ENCODE measurements around the gene KLK4. TPM values are rescaled to one million over a fixed set of nuclear protein-coding genes. Genes with fewer than 3 reads are reported as not detected.

KLK4 gene
- total and polyA plus RNA-seq, 10 of the 15 experiments (the other 5 are each of a cell fraction or from before 2014, with no cell fraction given): 0.06 to 0.31 TPM; not detected in 8

GRCh38 chr19:50912727-50913716 lies 1.8 kb upstream of the KLK4 start (continued):
- no peak for TF ChIP-seq YBX1 (IDR thresholded peaks at IDR 0.05)
- peak; percentile 73 for TF ChIP-seq NR2F1 (conservative IDR thresholded peaks at IDR 0.05)
- TF ChIP-seq ATF7 (IDR thresholded peaks at IDR 0.05; ENCODE audit: low read depth): peak; percentile 73
- peak in 1 of 2 experiments; percentile 75; a peak in 1 of 4 replicates for TF ChIP-seq BHLHE40 (IDR thresholded peaks at IDR 0.05; ENCODE audit: borderline replicate concordance in 1 of 2, low read depth in 2 of 2, low read length in 1 of 2)
- no peak for TF ChIP-seq SIX5 (IDR thresholded peaks at IDR 0.05; ENCODE audit: low read depth, low read length, severe bottlenecking)
- TF ChIP-seq EED (IDR thresholded peaks at IDR 0.05; ENCODE audit: low read depth): peak; percentile 64

DNA sequence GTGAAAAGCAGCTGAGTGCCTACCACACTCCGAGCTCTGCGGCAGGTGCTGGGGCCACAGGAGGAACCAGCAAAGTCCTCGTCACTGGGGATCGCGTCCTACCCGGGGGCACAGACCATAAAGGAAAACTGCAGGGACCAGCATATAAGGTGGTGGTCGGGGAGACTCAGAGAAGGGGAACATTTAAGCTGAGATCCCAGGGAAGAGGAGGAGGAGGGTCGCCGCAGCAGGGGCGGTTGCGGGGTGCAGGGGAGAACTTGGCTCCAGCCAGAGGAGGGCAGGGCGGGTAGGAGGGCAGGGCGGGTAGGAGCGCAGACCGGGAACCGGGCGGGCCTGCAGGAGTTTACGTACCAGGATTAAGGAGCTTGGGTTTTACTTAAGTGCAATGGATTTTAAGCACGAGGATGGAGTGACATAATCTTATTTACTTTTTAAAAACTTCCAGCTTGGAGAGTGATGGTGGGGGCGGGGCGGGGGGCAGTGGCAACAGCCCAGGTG lies 956 bp upstream of the KLK4 start:
- FAIRE-seq (no peak), DNase-seq (ENCODE audit: low read depth, low spot score) (no peak), ATAC-seq (no peak)
- Histone ChIP-seq H3K27ac (ENCODE audit: control insufficient read depth, insufficient read depth) (no peak overlapping the region), H3K4me2 (ENCODE audit: control insufficient read depth, insufficient read depth) (no peak overlapping the region), H3K27me3 (replicated peaks in 1 of 2; ENCODE audit: control insufficient read depth in 2 of 2, insufficient read depth in 2 of 2, low read length in 1 of 2) (peaks cover 4 to 9% of the 10 kb centered on the region in 2 experiments; a peak in 3 of 4 replicates), H3K9ac (ENCODE audit: control insufficient read depth, insufficient read depth, low read length) (no peak overlapping the region), H3K9me3 (replicated peaks; ENCODE audit: control insufficient read depth, insufficient read depth, low read length) (no peaks in the 10 kb centered on the region; the same call in 2 of the 3 replicates), H4K20me1 (ENCODE audit: control insufficient read depth, insufficient read depth) (no peaks in the 10 kb centered on the region), H3K4me1 (ENCODE audit: control insufficient read depth, insufficient read depth, low read length) (no peaks in the 10 kb centered on the region), H2AFZ (ENCODE audit: control insufficient read depth, low read depth, low read length) (no peak overlapping the region), H3K79me2 (ENCODE audit: control insufficient read depth, insufficient read depth, low read length) (no peaks in the 10 kb centered on the region), H3K4me3 (no peak overlapping the region), H3K36me3 (ENCODE audit: control insufficient read depth in 2 of 2, insufficient read depth in 2 of 2, low read length in 1 of 2) (no peaks in the 10 kb centered on the region)
- in situ Hi-C loops (cut with MboI) (no loop called here), intact Hi-C loops (cut with micrococcal nuclease; ENCODE audit: unreplicated experiment) (no loop called here)
- WGBS (ENCODE audit: insufficient coverage, insufficient replicate concordance, low lambda C conversion rate, missing lambda C conversion rate): 38% methylated on average over 16 of the region's 21 CpGs
- CTCF ChIA-PET: interaction anchor here (1.8 kb wide), 1 partner anchor 10 kb away, joined by 11 read pairs; no protein-coding TSS in a partner anchor
- SMC1A ChIA-PET (ENCODE audit: uncharacterized antibody, unreplicated experiment): interaction anchor here (0.9 to 1.6 kb wide), 3 partner anchors 9 to 111 kb away, joined by 3 to 4 read pairs (median 3); no protein-coding TSS in a partner anchor
- POLR2A ChIA-PET: no interaction called here
- BruUV-seq (replicated peaks): no TSS peak
- RAD21 ChIA-PET (ENCODE audit: unreplicated experiment): interaction anchor here (2.5 kb wide), 1 partner anchor 10 kb away, joined by 11 read pairs; no protein-coding TSS in a partner anchor
- TF ChIP-seq ESRRA (IDR thresholded peaks at IDR 0.05; ENCODE audit: low read length) (no peak), BCL11A (IDR thresholded peaks at IDR 0.05; ENCODE audit: low read depth, low read length) (no peak), ZSCAN29 (IDR thresholded peaks at IDR 0.05) (no peak), RB1 (IDR thresholded peaks at IDR 0.05; ENCODE audit: borderline replicate concordance) (no peak), SREBF2 (IDR thresholded peaks at IDR 0.05; ENCODE audit: low read length) (no peak), CBX3 (IDR thresholded peaks at IDR 0.05; ENCODE audit: borderline replicate concordance, low read depth) (no peak)
- TF ChIP-seq, protein P1, sequence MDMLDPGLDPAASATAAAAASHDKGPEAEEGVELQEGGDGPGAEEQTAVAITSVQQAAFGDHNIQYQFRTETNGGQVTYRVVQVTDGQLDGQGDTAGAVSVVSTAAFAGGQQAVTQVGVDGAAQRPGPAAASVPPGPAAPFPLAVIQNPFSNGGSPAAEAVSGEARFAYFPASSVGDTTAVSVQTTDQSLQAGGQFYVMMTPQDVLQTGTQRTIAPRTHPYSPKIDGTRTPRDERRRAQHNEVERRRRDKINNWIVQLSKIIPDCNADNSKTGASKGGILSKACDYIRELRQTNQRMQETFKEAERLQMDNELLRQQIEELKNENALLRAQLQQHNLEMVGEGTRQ (IDR thresholded peaks at IDR 0.05; ENCODE audit: borderline replicate concordance, low read depth, low read length): no peak
- TF ChIP-seq, protein P2, sequence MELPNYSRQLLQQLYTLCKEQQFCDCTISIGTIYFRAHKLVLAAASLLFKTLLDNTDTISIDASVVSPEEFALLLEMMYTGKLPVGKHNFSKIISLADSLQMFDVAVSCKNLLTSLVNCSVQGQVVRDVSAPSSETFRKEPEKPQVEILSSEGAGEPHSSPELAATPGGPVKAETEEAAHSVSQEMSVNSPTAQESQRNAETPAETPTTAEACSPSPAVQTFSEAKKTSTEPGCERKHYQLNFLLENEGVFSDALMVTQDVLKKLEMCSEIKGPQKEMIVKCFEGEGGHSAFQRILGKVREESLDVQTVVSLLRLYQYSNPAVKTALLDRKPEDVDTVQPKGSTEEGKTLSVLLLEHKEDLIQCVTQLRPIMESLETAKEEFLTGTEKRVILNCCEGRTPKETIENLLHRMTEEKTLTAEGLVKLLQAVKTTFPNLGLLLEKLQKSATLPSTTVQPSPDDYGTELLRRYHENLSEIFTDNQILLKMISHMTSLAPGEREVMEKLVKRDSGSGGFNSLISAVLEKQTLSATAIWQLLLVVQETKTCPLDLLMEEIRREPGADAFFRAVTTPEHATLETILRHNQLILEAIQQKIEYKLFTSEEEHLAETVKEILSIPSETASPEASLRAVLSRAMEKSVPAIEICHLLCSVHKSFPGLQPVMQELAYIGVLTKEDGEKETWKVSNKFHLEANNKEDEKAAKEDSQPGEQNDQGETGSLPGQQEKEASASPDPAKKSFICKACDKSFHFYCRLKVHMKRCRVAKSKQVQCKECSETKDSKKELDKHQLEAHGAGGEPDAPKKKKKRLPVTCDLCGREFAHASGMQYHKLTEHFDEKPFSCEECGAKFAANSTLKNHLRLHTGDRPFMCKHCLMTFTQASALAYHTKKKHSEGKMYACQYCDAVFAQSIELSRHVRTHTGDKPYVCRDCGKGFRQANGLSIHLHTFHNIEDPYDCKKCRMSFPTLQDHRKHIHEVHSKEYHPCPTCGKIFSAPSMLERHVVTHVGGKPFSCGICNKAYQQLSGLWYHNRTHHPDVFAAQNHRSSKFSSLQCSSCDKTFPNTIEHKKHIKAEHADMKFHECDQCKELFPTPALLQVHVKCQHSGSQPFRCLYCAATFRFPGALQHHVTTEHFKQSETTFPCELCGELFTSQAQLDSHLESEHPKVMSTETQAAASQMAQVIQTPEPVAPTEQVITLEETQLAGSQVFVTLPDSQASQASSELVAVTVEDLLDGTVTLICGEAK (IDR thresholded peaks at IDR 0.05; ENCODE audit: borderline replicate concordance): no peak

Data from GM12878 (cell line).